Stimulated activated CD4-positive, alpha-beta T cell treated with anti-CD3 and anti-CD28 coated beads, Interleukin-4, amount 100 ng/mL, for 4 hours (primary cell): ENCODE data around the gene TNFRSF25.
"Not testable (repeated sequence)": the region's sequence is repeated elsewhere in the genome, so short reads cannot be mapped to it uniquely, and the experiment has no call there.

ENCODE experiments used
- DNase-seq, 2 experiments: peaks; one replicate each; pipeline ENCODE4 v3.0.0-alpha.2; 2020

TNFRSF25 gene

DNA sequence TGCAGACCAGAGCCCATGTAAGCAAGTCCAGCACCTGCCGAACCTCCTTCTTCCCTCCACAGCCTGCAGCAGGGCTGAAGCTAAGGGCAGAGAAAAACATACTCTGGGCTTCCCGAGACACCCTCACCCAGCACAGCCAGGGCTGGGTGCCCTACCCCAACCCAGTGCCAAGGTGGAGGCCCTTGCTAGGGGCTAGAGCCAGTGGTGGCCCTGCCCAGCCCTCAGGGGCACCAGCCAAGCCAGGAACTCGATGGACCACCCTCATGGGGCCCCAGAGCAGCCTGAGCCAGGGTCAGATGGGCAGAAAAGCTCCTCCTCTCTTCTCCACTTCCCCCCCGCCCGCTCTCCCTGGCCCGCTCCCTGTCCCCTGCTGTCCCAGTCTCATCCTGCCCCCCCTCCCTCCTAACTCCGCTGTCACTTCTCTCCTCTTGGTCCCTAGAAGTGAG is 15.9 kb downstream of the TNFRSF25 start:
- DNase-seq, result no peak

DNA sequence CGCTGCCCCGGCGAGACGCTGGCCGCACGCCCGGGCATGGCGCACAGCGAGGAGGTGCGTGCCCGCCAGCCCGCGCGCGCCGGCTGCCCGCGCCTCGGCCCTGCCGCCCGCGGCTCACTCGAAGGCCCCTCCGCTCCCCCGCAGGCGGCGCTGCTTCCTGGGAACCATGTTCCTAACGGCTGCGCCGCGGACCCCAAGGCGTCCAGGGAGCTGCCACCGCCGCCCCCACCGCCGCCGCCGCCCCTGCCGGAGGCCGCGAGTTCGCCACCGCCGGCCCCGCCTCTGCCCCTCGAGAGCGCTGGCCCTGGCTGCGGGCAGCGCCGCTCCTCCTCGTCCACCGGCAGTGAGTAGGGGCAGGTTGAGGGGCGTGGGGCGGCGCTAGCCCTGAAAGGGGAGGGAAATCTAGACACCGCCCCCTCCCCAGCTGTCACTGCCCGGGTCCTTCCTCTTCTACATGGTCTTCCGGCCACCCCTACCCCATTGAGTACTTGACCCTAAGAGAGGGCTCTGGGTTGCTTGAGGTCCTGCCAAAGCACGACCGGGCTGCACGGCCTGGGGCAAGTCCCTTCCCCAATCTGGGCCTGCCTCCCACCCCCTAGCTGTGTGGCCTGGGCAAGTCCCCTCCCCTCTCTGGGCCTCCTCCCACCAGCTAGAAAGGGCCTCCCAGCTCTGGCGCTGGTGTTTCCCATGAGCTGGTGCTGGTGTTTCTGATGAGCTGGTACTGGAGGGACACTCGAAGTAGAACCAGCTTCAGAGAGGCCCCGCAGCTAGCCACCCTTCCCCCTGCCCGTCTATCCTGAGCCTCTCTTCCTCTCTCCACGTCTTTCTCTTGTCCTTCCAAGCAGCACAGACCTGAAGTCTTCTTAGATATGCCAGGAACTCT is 17.0 kb downstream of the TNFRSF25 start:
- DNase-seq, result no peak

- peak in 1 of 2 experiments; percentile 38 for DNase-seq
Observed at GRCh38 chr1:6447818-6448748, 17.9 kb downstream of the TNFRSF25 start.

- DNase-seq, result no peak
Observed at GRCh38 chr1:6447016-6447817, 18.8 kb downstream of the TNFRSF25 start.

DNA sequence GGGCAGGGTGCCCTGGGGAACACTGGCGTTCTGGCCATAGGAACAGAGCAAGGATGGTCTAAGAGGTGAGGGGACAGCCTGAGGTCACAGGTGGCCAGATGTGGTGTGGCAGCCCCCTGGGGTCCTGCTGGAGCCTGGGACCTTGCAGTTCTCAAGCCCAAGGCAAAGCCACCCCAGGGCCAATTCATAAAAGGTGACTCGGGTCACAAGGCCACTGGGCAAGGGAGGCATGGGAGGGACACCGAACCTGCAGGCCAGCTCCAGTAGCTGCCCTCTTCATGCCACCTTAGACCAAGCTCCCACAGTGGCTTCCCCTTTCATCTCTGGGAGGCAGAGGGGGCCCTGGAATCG is 19.3 kb downstream of the TNFRSF25 start:
- no peak for DNase-seq

GRCh38 chr1:6445929-6446328 is 20.0 kb downstream of the TNFRSF25 start:
- not testable (repeated sequence) for DNase-seq

DNA sequence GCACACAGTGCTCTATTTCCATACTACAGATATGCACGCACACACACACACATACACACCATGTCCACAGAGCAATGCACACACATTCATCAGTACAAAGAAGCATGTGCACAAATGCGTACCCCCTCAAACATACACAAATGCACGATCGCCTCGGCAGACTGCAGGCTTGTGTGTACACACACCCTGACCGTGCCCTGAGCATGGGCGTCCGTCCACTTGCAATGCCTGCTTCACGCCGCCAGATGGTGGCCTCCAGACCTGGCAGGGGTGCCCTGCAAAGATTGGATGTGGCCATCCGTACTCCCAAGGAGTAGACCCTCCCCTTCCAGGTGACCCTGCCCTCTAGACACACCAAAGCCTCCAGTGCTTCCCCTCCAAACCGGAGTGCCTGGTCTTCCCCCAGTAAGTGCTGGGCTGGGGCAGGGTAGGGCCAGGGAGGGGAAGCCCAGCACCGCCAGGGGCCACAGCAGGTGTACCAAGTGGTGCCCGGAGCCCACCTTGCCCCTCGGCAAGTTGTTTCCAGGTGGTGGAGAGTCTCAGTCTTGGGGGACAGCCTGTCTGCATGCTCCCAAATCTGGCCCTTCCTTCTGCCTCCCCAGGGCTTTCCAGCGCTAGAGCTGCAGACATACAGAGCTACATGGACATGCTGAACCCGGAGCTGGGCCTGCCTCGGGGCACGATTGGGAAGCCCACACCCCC is 20.8 kb downstream of the TNFRSF25 start:
- DNase-seq, result no peak

- DNase-seq, result no peak
Observed at GRCh38 chr1:6444377-6444776, 21.6 kb downstream of the TNFRSF25 start.

DNA sequence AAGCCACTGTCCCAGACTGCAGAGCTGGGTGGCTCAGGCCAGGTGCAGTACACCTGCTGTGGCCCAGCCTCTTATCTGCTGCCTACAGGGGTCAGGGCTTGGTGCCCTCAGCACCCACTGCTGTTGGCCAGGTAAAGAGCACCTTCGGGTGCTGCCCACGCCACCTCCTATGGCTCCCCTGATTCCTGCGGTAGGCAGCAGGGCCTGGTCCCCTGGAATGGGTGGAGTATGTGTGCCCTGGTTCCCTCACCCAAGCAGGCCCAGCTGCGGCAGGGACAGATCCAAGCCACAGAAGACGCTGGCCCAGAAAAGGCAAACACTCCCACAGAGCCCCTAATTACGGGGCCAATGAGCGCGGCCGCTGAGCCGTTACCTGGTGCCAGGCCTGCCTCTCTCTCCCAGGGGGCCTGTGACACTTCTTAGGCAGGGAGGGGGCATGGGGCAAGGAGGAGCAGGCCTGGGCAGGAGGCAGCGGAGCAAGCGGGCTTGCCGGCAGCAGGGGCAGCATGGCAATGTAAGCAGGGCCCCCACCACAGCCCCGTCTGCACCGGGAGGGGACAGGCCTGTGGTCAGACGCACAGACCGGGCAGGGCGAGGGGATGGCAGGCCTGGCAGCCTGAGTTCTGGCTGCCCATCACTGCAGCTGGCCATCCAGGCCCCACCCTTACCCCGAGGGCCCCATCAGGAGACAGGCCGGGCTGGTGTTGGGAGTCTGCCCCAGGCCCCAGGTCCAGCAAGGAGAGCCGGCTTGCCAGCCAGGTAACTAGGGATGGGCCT is 22.4 kb downstream of the TNFRSF25 start:
- DNase-seq, result no peak

- DNase-seq, result no peak
Observed at GRCh38 chr1:6441586-6441985, 24.4 kb downstream of the TNFRSF25 start.

- peak; percentile 69 for DNase-seq
Observed at GRCh38 chr1:6440198-6441126, 25.5 kb downstream of the TNFRSF25 start.

DNA sequence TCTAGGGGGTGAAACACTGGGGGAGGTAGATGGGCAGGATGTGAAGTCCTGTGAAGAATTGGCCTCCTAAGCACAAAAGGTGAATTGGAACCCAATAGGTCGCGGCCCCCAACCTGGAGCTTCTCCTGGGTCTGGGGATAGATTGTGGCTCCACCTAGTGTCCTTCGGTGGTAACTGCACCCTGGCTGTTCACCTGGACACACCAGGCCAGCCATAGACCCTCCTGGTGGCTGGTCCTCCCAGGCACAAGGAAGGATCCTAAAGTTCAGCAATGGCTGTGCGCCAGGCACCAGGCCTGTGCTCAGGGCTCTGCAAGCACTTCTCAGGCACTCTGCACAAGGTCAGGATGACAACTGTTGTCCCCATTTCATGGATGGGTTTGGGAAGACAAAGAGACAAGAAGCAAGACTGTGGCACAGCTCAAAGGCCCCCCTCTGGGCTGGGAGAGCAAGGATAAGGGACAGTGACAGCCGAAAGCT is 27.9 kb downstream of the TNFRSF25 start:
- DNase-seq, result peak; percentile 59 to 65

DNA sequence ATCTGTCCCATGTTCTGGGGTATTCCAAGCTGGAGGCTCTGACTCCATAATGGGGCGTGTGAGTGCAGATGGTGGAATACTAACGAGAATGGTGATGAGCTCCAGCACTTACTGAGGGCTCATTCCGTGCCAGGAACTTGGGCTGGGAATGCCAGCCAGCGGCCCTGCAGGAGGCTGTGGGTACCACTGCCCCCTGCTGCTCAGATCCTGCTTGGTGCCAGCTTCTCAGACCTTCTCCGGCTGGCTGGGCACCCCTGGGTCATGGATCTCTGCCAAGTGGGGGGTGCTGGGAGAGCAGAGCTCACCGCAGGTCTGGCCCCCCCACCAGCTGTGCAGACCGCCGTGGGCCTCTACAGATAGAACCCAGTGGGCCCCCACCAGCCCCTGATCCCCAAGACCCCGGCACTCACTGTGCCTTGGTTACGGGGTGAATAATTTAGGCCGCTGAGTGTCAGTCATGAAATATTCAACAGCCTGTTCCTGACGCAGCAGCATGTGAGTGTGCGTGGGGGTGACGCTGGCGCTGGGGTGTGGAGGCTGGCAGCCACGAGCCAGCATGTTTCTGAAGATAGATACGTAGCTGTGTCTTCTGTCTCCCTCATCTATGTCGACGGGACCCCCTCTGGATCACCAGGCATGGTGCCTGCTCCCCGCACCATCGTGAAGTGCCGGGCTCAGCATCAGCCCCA is 28.8 kb downstream of the TNFRSF25 start:
- not testable (repeated sequence) for DNase-seq

GRCh38 chr1:6436277-6436676 is 29.7 kb downstream of the TNFRSF25 start:
- DNase-seq, result not testable (repeated sequence)

DNA sequence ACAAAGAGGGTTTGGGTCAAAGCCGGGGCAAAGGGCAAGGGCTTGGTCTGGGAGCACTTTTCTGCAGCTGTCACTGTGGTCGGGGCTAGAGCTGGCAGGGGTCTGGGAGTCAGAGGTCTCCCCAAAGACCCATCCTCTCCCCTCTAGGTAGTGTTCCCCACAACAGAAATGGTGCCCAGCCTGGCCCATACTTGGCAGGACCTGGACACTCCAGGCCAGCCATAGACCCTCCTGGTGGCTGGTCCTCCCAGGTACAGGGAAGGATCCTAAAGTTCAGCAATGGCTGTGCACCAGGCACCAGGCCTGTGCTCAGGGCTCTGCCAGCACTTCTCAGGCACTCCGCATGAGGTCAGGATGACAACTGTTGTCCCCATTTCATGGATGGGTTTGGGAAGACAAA is 30.4 kb downstream of the TNFRSF25 start:
- DNase-seq, result no peak

GRCh38 chr1:6435129-6435528 is 30.8 kb downstream of the TNFRSF25 start:
- DNase-seq, result no peak

DNA sequence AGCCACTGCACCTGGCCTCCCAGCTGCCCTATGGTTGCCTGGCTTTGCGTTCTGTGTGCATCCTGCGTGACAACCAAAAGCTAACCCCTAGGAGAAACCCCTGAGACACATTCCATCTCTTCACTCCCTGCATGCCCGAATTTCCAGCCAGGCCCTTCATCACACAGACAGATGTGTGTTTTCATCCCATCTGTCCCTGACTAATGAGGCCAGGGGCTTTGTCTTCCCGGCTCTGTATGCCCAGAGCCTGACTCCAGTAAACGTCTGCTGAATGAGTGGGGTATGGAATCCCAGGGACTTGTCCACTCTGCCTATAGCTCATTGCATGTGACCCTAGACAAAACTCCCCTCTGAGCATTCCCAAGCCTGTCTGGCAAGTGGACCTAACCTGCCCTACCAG is 31.8 kb downstream of the TNFRSF25 start:
- no peak for DNase-seq

GRCh38 chr1:6431645-6432579 is 34.1 kb downstream of the TNFRSF25 start:
- DNase-seq, result not testable (repeated sequence)
